Posterior cingulate gyrus (tissue), 11 donors: ENCODE measurements around the gene PEDS1.
"Not testable (repeated sequence)": the region's sequence is repeated elsewhere in the genome, so short reads cannot be mapped to it uniquely, and the experiment has no call there.

Experiments
- DNase-seq, 10 donors: peaks; one replicate each; pipeline versions ENCODE4 v3.0.0 to v3.0.0-alpha.2; 2020 to 2021; ENCODE audit warnings: mixed read lengths in 3 of 10
- intact Hi-C: fragments of 100-400 bp; cut with DNase I; formaldehyde crosslinking; loops from one replicate; pipeline ENCODE4 v1.15.1; 2023

PEDS1 gene

GRCh38 chr20:50170549-50171220 is 17.2 kb upstream of the PEDS1 start:
- intact Hi-C loops: loop anchor here (10.0 kb wide), 1 partner anchor 186 kb away; the partner anchor contains the start of gene SNAI1
- no peak for DNase-seq

- intact Hi-C loops: loop anchor here (1.0 kb wide), 1 partner anchor 48 kb away; no protein-coding TSS in a partner anchor
- DNase-seq: peak in 9 of 10 donors; percentile 50 to 95 (median 80)
Measured at GRCh38 chr20:50169329-50169823, 15.9 kb upstream of the PEDS1 start.

- DNase-seq: peak; percentile 72 to 98 (median 85)
- intact Hi-C loops: no loop called here
Measured at GRCh38 chr20:50165684-50166554, 12.4 kb upstream of the PEDS1 start.

GRCh38 chr20:50163570-50164317 is 10.2 kb upstream of the PEDS1 start:
- DNase-seq: no peak
- intact Hi-C loops: no loop called here

GRCh38 chr20:50161494-50161893 is 8.0 kb upstream of the PEDS1 start:
- intact Hi-C loops, DNase-seq: not testable (repeated sequence)

- intact Hi-C loops: loop anchor here (5.0 kb wide), 1 partner anchor 36 kb away; no protein-coding TSS in a partner anchor
- DNase-seq: no peak
Measured at GRCh38 chr20:50153153-50153499, 397 bp downstream of the PEDS1 start.

GRCh38 chr20:50152394-50153152 is 950 bp downstream of the PEDS1 start:
- intact Hi-C loops: loop anchor here (5.0 kb wide), 1 partner anchor 35 kb away; no protein-coding TSS in a partner anchor

GRCh38 chr20:50151034-50151743 is 2.3 kb downstream of the PEDS1 start:
- intact Hi-C loops: loop anchor here (5.0 kb wide), 1 partner anchor 34 kb away; no protein-coding TSS in a partner anchor
- no peak for DNase-seq

More at GRCh38 chr20:50152394-50153152, 950 bp downstream of the PEDS1 start:
- DNase-seq: no peak

GRCh38 chr20:50149481-50150254 is 3.9 kb downstream of the PEDS1 start:
- intact Hi-C loops: loop anchor here (5.0 kb wide), 1 partner anchor 32 kb away; no protein-coding TSS in a partner anchor
- DNase-seq: no peak

- no peak for DNase-seq
- intact Hi-C loops: no loop called here
Measured at GRCh38 chr20:50146732-50147662, 6.5 kb downstream of the PEDS1 start.

GRCh38 chr20:50146214-50146613 is 7.3 kb downstream of the PEDS1 start:
- DNase-seq: no peak
- intact Hi-C loops: no loop called here

- intact Hi-C loops: no loop called here
- no peak for DNase-seq
Measured at GRCh38 chr20:50145566-50145965, 8.0 kb downstream of the PEDS1 start.

GRCh38 chr20:50144362-50144761 is 9.2 kb downstream of the PEDS1 start:
- no peak for DNase-seq
- intact Hi-C loops: no loop called here

GRCh38 chr20:50142812-50143211 is 10.7 kb downstream of the PEDS1 start:
- DNase-seq: no peak
- intact Hi-C loops: no loop called here

- no peak for DNase-seq
- intact Hi-C loops: no loop called here
Measured at GRCh38 chr20:50141811-50142561, 11.5 kb downstream of the PEDS1 start.

GRCh38 chr20:50141018-50141675 is 12.4 kb downstream of the PEDS1 start:
- intact Hi-C loops: no loop called here
- no peak for DNase-seq
